ENCODE data around the gene NTRK3.

Gene NTRK3

DNA sequence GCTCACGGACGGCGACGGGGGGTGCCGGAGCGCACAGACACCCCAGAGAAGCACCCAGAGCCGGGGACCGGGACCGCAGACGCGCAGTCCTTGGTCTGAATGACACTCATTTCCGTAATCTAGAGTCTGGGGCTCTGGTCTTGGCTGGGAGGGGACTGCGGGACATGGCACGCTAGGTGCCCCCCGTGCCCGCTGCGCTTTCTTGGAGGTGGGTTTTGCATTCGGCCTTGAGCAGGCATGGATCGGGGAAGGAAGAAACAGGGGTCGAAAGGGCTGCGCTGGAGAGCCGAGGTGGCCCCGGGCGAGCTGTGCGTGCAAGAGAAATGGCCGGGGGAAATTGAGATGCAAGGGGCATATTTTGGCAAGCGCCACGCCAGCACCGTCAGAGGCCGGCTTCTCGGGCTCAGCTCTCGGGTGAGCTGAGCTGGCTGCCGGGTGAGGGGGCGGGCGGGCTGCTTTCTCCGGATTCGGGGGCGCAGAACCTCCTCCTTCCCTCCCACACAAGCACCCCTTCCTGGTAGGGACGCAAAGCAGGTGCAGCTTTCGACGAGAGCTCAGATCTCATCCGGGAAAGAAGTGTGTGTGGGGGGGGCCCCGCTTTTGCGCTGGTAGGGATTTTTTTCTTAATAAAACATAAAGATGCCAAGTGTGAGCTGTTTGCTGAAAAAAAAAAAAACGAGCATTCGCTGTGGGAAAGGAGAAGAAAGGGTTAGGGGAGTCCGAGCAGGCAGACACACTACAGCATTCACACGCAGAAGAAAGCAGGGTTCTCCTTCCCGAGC lies 963 bp upstream of the NTRK3 start:
- no peak for DNase-seq

DNA sequence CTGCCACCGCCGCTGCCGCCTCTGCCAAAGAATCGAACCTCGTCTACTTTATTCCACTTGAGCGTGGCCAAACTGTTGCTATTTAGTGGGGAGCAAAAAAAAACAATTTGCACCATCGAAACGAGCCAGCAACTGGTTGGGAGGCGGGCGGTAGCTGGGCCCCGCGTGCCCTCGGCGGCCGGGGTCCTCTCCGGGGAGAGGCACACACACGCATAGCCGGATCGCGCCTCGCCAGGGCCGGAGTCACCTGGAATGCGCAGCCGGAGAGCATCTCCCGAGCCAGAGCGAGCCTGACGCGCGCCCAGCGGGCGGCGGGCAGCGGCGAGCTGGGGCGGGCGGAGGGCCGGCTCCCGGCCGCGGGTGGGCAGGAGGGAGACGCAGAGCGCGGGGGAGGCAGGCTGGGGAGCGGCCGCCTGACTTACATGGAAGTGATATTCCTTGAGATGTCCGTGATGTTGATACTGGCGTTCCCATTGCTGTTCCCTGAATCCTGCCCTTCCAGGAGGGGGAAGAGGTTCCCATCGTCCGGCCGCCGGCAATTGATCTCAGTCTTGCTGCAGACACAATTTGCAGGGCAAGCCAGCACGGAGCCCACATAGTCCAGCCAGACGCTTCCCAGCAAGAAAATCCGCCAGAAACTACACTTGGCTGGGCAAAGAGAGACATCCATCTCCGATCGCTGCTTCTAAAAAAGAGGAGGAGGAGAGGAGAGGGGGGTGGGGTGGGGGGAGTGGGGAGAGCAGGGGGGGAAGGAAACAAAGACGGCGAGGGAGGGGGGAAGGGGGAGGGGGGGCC lies 858 bp downstream of the NTRK3 start:
- DNase-seq, result peak; percentile 49

DNA sequence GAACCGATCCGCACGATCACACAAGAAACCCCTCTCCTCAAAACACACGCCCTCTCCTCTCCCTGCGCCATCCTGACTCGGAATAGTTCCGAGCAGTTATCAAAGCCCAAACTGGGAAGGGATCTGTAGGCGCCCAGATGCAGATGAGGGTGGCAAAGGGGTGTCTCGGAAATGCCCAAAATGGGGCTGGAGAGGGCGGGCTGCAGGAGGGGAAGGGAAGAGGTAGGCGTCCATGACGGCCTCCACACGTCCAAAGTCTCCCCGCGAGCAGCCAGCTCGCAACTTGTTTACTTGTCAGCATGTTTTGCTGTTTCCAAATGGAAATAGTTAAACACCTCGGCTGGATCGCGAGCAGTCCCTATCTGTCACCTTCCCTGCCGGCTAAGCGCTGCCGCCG lies 1.5 kb downstream of the NTRK3 start:
- no peak for DNase-seq

DNA sequence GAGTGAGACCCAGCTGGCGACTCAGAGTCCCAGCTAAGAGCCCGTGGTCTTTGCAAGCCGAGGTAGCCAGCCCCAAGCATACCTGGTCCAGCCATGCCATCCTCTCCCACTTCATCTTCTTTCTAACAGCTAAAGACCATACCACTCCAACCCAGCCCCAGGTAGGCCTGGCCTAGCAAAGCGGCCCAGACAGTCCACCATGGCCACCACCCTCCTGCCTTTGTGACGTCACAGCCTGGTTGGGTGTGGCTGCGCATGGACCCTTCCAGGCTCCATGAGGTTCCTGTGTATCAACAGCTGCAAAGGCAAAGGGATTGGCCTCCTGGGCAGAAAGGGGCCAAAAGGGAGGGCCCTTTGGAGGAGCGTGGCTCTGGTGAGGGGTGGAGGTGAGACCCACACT lies 4.1 kb downstream of the NTRK3 start:
- no peak for DNase-seq

DNA sequence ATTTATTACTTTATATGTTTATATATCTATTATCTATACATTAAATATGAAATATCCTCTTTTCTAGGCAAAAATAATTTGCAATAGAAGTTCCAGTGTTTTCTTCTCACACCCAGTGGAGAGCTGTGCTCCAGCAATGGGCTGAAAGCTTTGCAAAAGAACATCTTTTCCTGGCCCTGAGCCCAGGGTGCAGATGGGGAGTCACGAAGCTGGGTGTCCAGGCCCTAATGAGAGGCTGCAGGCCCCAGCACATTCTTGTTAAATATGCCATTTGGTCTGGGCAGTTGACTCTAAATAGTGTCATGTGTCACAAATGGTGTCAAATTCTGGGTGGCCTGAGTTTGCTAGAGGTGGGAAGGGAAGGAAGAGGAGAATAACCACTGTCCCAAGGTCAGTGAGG lies 5.7 kb downstream of the NTRK3 start:
- no peak for DNase-seq

DNA sequence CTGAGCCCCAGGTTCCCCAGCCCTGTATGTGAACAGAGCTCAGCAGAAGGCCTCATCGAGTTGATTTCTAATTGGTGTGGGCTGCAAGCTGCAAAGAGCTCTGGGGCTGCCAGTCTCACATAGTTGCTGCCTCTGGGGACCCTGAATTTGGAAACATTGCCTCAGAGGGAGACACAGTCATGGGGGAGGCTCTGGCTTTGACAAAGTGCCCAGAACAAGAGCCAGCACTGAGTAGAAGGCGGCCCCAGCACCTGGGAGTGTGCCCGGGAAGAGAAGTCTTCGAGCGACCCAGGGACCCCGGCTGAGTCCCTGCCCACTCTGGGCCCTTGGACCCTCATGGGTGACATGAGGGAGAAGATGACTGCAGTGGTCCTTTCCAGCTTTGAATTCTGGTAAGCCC lies 7.3 kb downstream of the NTRK3 start:
- peak; percentile 50 for DNase-seq

DNA sequence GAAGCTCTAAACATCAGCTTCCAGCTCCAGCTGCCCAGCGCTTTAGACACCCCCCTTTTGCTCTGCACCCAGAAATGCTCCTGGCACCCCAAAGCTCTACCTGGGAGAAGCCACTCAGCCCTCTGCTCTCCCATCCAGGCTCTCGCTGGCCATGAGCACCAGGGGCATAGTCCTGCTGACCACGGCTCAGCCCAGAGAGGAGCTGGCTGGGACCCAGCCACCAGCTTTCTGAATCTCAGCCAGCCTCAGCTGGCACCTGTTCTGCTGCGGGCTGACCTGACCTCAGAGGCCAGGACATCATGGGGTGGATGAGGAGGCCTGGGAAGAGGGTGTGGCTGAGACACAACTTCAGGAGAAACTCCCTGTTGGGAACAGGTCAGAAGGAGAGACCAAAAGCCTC lies 8.6 kb downstream of the NTRK3 start:
- no peak for DNase-seq

DNA sequence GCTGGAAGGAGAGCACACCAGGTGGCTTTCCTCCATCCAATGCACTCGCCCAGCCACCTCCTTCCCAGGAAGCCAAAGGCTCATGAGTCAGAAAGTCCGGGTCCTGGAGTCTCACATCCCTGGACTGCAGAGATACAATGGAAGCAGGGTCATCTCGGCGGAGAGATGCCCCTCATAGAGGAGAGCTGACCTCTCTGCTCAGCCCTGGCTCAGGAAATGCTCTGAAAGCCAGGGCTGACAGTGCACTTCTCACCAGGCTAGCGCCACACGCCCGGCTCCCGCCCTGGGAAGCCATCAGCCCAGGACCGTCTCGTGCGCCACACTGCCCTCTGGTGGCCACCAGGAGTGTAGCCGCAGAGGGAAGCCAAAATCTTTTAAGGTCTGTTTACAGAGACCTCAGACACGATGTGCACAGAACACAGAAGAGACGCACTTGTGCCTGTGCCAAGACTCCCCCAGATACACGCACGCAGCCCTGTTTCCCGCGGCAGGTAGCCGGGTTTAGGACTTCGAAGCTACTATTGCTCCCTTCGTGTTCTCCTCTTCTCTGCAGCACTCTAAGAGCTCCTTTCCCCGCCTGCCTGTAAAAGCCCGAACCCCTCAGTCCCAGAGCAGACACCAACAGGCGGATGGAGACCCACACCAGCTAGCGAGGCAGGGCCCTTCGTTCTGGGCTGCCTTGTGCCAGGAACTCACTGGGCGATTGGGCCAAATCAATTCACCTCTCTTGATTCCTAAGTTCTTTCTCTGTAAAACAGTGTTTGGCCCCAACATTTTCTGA lies 9.7 kb downstream of the NTRK3 start:
- DNase-seq, result peak; percentile 66

DNA sequence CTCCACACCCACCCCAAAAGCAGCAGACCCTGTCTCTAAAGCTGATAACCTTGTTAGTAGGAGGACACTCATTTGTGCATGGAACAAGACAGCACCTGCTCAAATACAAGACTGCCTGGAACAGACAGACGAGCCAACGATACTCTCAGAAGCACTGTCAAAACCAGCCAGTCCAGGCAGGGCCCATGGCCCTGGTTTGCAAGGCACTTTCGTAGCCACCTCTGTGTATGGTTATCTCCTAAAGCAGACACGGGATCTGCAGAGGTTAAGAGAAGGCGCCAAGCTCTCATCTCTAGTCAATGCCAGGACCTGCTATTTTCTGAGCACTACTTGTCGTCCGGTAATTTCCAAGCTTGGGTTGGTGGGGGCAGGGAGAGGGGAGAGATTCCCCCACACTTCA lies 10.5 kb downstream of the NTRK3 start:
- DNase-seq, result no peak

DNA sequence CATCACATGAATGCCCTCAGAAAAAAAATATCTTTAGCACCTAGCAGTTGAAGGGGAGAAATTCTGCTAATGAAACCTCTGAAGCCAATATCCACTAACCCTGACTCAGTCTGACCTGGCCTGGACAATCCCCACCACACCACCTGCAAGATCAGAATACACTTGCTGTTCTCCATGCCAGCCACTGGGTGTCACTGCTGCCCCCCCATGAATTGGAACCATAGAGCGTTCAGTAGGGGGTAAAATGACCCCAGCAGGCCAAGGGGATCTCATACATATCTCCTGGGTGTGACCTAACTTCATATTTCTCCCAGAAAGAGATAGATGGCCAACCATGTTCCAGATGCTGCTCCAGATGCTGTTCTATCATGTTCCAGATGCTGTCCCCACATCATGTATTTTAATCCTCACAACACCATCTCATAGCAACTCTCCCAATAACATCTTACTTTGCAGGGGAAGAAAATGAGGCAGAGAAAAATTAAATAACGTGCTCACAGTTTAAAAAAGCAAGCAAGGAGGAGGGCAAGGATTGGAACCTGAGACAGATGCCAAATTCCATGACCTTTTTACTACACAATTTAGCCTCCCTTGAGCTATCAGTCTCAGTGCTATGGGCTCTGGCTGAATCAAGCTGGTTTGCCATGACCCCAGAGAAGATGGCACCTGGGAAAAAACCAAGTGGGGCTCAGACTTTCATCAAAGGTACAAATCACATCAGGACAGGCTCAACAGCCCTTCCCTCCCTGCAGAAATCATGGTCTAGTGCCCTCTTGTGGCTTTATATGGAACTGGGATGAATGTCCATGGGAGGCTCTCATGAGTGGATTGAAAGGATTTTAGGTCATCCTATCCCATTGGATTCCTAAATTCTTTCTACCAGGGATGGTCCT lies 12.4 kb downstream of the NTRK3 start:
- peak; percentile 50 for DNase-seq

DNA sequence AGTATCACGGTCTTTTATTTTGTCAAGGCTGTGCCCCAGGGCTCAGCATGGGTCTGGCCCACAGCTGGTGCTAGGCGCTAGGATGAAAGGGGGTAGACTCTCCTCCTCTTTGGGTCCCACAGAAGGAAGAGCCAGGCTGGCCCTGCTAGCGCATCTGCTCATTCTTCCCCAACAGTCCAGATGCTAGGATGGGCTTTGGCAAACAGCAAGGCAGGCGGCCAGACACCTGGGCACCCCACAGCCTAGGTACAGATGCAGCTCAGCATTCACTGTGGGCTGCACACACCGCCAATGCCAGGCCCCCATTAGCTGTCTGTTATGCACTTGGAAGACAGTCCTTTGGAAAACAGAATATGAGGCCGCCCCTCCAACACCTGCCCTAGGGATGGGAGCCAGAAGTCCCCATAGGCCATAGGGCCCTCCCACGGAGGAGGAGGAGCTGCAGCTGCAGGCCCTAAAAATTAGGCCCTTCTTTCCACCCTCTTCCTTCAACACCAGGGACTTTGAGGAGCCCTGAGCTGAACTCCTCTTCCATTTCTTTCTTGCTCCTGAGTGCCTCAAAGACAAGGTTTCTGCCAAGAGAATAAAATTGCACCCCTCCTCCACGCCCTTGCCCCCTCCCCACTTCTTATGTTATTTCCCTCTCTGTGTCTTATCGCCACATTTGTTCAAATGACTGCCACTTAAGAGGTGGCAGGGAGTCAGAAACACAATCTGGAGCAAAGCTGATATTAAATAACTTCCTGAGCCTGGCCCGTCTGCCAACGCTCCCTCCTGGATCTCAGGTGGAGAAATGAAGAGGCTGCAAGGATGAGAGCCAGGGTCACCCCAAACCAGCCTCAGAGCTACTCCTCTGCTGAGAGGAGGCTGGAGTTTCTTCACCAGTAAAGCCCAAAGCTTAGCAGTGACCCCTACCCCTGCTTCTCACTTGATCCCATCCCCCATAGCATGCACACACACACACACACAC lies 13.7 kb downstream of the NTRK3 start:
- no peak for DNase-seq

DNA sequence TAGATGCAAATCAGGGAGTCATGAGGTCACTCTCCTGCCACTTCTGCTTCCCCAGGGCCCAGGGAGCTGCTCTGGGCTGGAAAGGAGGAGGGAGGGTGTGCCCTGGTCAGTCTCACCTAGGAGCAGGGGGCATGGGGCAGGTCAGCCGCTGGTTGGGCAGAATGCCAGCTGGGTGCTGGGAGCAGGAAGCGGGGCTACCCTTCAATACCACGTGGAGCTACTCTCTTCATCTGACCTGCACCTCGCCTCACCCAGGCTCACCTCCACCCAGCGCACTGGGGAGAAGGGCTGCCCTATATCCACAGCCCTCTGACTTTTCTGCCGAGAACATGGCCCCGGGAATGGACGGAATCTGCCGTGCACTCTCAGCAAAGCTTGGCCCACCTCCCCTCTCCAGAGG lies 15.1 kb downstream of the NTRK3 start:
- DNase-seq, result no peak

DNA sequence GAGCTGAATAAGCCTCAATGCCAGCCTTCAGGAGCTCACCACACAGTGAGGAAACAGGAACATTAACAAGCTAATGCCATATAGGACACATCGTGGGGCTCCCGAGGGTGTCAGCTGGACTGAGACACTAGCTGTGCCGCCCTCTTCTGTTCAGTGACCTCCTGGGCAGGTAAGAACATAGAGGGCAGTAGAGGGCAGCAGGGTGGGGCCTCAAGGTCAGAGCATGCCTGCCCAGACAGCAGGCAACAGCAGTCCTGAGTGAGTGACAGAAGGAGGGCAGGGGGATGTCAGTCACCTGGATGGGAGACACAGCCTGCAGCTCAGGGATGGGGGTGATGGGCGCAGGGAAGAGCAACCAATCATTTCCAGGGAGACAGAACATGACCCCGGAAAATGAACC lies 15.5 kb downstream of the NTRK3 start:
- DNase-seq, result no peak

DNA sequence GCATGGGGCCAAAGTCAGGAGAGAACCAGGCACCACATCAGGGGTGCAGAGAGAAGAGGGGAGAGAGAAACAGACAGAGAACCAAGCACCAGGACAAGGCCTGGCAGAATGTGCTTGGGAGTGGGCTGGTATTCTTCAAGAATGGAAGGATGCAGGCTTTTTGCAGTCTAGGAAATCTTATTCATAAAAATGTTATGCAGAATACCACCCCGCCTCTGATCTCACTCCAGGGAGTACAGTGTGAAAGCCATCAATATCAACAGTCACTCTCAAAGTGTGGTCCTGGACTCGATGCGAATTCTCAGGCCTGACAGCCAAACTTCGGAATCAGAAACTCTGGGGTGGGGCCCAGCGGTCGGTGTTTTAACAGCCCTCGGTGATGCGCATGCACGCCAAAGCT lies 16.9 kb downstream of the NTRK3 start:
- DNase-seq, result peak; percentile 38

DNA sequence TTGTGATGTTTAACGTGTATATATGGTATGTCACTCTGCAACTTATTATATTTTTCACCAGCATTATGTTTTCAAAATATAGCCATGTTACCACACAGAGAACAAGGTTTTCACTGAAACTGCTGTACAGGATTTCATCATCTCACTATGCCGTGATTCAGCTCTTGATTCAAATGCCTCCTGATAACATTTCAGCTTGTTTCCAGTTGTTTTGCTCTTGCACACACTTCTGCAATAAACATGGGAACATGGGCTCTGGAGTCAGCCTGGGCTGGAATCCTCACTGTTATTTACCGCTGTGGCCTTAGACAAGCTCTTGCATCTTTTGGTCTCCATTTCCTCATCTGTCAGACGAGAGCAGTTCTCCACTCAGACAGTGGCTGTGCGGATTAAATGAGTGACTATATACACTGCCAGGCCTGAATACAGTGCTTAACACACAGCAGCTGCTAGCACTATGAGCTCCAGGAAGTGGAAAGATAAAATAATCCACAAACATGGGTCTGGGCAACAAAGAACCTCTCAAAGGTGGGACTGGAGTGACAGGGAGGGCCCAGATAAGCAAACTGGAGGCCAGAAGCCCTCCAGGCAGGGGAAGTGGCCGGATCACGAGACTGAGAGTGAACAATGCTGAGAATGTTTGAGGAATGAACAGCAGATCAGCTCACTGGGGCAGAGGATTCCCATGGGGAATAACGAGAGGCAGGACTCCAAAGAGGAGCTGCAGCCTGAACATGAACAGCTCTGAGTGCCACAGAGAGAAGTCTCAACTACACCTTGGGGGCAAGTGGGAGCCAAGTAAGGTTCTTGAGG lies 17.7 kb downstream of the NTRK3 start:
- peak; percentile 89 for DNase-seq

DNA sequence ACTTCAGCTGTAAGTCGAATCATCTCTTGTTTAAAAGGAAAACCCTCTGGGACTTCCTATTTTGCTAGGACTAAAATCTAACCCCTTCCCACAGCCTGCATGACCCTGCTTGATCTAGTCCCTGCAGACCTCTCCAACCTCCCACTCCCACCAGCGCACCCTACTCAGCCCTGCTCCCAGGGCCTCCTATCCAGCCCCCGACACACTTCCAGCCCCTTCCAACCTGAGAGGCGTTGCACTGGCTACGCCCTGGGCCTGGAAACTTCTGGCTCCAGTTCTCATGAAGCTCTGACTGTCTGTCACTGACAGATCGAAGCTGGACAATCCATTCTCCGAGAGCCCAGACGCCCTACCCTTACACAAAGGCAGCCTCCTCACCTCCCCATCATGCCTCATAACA lies 21.8 kb downstream of the NTRK3 start:
- DNase-seq, result no peak

DNA sequence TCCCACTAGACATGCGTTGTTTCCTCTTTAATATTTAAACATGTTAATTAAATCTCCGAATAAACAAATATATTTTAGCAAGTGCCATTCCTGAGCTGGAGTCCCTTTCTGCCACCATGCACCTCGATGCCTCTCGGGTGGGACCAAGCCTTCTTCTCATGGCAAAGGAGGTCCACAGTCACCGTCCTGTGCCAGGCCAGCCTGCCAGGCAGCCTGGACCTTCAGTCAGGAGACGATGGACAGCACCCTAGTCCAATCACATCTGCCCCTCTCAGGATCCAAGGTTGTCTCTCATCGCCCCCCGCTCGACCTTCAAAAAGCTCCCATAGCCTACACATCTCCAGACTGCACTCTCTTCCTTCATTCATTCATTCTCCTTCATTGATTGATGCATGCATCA lies 22.6 kb downstream of the NTRK3 start:
- DNase-seq, result no peak

DNA sequence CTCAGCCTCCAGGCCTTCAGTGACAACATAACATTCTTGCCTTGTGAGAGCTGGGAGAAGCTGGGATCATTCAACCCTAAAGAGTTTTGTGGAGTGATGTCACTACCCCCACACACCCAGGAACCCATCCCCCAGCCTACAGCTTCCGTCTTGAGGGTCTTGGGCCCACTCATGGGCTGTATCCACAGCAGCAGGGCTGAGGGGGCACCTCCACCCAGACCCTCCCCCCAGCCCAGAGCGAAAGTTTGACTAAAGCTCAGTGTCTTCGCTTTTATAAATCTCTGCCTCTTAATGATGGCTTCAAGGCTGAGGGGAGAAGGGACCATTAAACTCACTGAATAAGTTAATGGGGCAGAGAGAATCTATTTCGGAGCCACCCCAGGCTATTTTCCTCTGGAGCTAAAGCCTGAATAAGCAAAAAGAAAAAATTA lies 23.8 kb downstream of the NTRK3 start:
- no peak for DNase-seq

DNA sequence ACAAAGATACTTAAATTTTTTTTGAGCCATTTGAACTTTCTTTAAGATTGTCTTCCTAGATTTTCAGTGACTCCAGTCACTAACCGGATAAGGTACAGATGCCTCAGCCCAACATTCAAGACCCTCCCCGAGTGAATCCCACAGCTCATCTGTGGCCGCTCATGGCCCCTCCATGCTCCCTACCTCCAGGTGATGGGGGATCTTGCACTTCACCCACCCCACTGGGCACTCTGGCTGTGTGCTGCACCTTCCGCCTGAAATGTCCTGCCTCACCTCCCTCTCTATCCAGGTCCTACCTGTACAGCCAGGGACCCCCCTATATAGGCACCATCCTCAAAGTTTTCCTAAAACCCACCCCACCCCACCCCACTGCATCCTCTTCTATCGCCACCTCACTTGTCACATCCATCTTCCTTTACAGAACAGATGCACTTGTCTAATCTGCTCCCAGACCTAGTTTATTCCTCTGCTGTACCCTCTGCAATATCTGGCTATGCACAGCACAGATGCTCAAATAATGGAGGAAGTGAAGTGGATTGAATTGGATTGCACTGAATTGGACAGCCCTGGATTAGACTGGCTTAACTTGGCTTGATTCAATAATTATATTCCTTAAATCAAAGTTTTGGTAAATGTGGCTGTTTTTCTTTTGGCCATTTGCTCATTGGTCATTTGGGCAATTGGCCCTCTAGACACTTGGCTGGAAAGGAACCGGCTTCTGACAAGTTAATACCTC lies 24.5 kb downstream of the NTRK3 start:
- DNase-seq, result no peak

All from fibroblast of skin of scalp (primary cell).